HG03175 (cell line): Measurements from ENCODE around the gene MAOA.

Source experiments
- ATAC-seq: cut with Tn5 transposase; IDR thresholded peaks from one replicate; pipeline ENCODE4 v1.9.1; 2021; ENCODE audit warnings: mild to moderate bottlenecking, moderate library complexity; ENCODE audit not compliant: unreplicated experiment

MAOA gene

DNA sequence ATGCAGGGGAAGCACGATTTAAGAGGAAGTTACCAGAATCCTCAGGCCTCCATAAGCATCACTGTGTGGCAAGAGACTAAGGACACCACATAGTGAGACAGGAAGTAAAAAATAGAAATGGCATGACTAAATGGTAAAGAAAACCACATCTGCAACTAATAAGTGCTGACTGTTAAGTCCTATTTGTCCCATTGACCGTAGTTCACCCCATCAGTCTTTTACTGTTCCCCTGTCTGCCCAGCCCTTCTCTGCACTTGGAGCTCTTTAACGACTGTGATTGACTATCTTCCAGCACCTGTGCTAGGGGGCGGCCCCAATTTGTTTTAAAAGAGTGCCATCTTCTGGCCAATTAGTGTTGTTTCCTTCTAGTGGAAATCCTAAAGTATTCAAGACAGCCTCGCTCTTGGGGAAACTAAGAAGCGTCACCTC is 94.2 kb downstream of the MAOA start:
- ATAC-seq: peak; percentile 76

DNA sequence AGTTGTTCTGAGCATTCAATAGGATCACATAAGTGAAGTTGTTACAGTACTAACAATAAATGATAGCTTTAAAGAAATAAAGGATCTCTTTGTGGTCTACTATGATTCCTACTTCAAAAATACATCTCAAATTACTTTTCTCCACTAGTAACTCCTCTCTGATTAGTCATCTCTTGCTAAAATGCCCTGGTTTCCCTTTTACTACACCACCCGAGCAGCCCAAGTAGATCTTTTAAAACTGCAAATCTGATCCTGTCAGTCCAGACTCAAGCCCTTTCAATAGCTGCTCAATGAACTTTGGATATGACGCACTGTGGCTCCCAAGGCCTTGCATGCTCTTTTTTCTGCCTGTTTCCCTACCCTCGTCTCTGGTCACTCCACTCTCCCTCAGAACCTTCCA is 97.5 kb downstream of the MAOA start:
- ATAC-seq: no peak

DNA sequence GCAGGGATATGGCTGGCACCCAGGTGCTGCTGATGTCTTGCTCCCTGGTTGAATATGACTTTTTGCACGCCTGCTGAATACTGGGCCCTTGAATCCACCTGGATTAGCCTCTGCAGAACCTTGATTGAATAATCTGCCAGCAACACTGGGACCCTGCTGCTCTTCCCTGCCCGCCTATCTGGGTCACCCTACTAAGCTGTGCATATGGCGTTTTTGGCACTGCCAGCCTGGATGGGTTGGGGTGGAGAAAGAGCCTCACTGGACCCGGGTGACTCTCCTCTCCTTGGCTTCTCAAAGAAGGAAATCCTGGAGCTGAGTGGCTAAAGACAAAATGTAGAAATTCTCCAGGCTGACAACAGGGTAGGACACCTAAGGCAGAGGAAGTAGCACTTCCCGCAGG is 100.0 kb downstream of the MAOA start:
- no peak for ATAC-seq

DNA sequence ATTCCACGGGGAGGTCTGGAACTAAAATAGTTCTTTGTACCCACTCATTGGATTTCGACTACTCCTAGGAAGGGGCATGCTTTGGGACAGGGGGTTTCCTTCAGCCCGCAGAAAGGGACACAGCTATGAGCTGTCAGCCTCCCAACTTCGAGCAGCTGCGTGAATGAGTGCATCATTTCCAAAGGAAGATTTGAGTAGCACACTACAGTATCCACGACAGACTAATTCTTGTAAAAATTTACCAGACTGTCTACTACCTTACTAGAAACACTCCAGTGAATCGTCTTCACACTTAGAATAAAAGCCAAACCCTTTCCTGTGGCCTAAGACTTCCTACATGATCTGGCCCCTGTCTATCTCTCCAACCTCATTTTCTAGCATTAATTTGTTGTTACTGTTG is 101.9 kb downstream of the MAOA start:
- ATAC-seq: no peak

DNA sequence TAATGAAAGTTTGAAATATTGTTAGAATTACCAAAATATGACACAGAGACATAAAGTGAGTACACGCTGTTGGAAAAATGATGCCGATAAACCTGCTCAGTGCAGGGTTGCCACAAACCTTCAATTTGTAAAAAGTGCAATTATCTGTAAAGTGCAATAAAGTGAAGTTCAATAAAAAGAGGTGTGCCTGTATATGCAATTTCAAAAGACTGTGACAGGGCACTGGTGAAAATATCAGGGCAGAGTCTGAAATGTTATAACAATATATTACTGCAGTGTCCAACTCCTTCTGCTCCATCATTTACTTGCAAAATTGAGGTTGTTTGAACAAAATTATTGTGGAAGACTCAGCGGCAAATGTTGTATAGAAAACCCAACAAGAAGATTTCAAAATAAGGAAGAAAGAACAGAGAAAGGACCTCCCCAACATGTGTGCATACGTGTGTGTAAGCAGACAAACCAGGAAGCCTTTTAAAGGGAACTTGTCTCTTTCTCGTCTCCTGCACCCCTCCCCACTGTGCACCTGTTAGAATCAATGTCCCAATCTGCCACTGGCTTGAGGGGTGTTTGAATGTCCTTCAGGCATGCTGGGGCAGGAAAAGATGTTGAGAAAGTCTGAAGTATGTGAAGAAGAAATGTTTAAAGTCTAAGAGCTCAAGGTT is 130.0 kb downstream of the MAOA start:
- ATAC-seq: no peak
